K562 (cell line): Measurements from ENCODE around the gene BMP8B. TPM values are rescaled to one million over a fixed set of nuclear protein-coding genes. Genes with fewer than 3 reads are reported as not detected.

Experiments
- ATF7 ChIP-seq: fragments of 450-650 bp; IDR thresholded peaks from 2 replicates; pipeline ENCODE4 v1.7.1; 2014; ENCODE audit warnings: mild to moderate bottlenecking, moderate library complexity
- CREM ChIP-seq: IDR thresholded peaks from 2 replicates; pipeline ENCODE4 v1.6.1; 2014; ENCODE audit warnings: antibody characterized with exemption, low read depth
- DMBX1 ChIP-seq: fragments of 250-450 bp; sonication (Bioruptor Pico); IDR thresholded peaks from 2 replicates; pipeline ENCODE4 v1.8.0; 2022; ENCODE audit warnings: inconsistent platforms, mild to moderate bottlenecking, moderate library complexity, borderline replicate concordance
- FOXJ2 ChIP-seq: fragments of 200-800 bp; sonication (Bioruptor generic); IDR thresholded peaks from 2 replicates; pipeline ENCODE4 v1.6.1; 2016; ENCODE audit warnings: missing genetic modification characterization, missing compliant biosample characterization
- KDM1A ChIP-seq, 2 experiments: fragments of 450-650 bp; IDR thresholded peaks; 2 replicates each; pipeline ENCODE4 v1.6.1; 2016; ENCODE audit warnings: mild to moderate bottlenecking in 2 of 2
- KLF16 ChIP-seq: IDR thresholded peaks from 2 replicates; pipeline ENCODE4 v1.6.1; 2016; ENCODE audit warnings: antibody characterized with exemption
- LARP7 ChIP-seq: fragments of 450-650 bp; IDR thresholded peaks from 2 replicates; pipeline ENCODE4 v1.6.1; 2016
- MAZ ChIP-seq, 2 experiments: fragments of 450-650 bp in 1 of 2; sonication (generic) in 1 of 2; formaldehyde crosslinking; IDR thresholded peaks in 1 of 2; conservative IDR thresholded peaks in 1 of 2; 2 replicates each; pipeline versions ENCODE4 v1.4.0 to v1.5.0; 2020; ENCODE audit warnings: mild to moderate bottlenecking in 1 of 2, missing genetic modification reagents in 1 of 2
- NR2C2 ChIP-seq, 2 experiments: fragments of 200-800 bp in 1 of 2; sonication (Bioruptor generic) in 1 of 2; sonication (generic) in 1 of 2; formaldehyde crosslinking in 1 of 2; IDR thresholded peaks; 2 replicates each; pipeline versions ENCODE4 v1.6.1 to v1.8.0; 2016 to 2022; ENCODE audit warnings: mild to moderate bottlenecking in 1 of 2, missing compliant biosample characterization in 1 of 2, missing genetic modification characterization in 1 of 2, missing genetic modification reagents in 1 of 2
- NR2F6 ChIP-seq: fragments of 450-650 bp; formaldehyde crosslinking; IDR thresholded peaks from 2 replicates; pipeline ENCODE4 v1.4.0; 2020; ENCODE audit warnings: mild to moderate bottlenecking
- SAFB ChIP-seq: fragments of 200-400 bp; formaldehyde crosslinking; IDR thresholded peaks from 2 replicates; pipeline ENCODE4 v1.6.1; 2017; ENCODE audit warnings: low read depth, low read length, borderline replicate concordance
- SMC3 ChIP-seq: conservative IDR thresholded peaks from 2 replicates; pipeline ENCODE4 v1.6.1; 2011; ENCODE audit warnings: low read depth, low read length, improper control_type of control experiment; ENCODE audit not compliant: insufficient read depth
- ZNF165 ChIP-seq: fragments of 250-450 bp; sonication (Bioruptor Pico); IDR thresholded peaks from 2 replicates; pipeline ENCODE4 v1.4.0; 2020; ENCODE audit warnings: borderline replicate concordance
- polyA plus RNA-seq, 8 experiments: library from polyadenylated mRNA; depleted of rRNA in 4 of 8; stranded (reverse) in 5 of 8; unstranded in 3 of 8; fragments of >200 nt; fragmentation: Nextera tagmentation in 2 of 8; fragmentation: Illumina TruSeq in 1 of 8; extraction: Ambion mirVana in 2 of 8; extraction: Trizol in 1 of 8; gene quantifications; 2 replicates each; pipeline versions ENCODE4 v1.2.1 to v1.2.3, GENCODE V29; 2011 to 2014; ENCODE audit warnings: inconsistent platforms in 1 of 8, missing spikeins in 1 of 8
- total RNA-seq, 7 experiments: library from RNA; depleted of rRNA in 6 of 7; stranded (reverse); fragments of >200 nt in 6 of 7; fragmentation: Illumina TruSeq in 2 of 7; extraction: Trizol in 2 of 7; gene quantifications; 2 replicates each; pipeline versions ENCODE4 v1.2.1 to v1.2.3, GENCODE V29; 2011 to 2021; ENCODE audit warnings: low replicate concordance in 1 of 7
- TF ChIP-seq, protein P1 (sequence below), 3 experiments: fragments of 200-800 bp in 1 of 3; sonication (Bioruptor generic) in 1 of 3; sonication (generic) in 1 of 3; formaldehyde crosslinking in 1 of 3; IDR thresholded peaks; 2 replicates each; pipeline versions ENCODE4 v1.6.1 to v1.8.0; 2016 to 2022; ENCODE audit warnings: mild to moderate bottlenecking in 2 of 3, missing compliant biosample characterization in 2 of 3, missing genetic modification characterization in 2 of 3, missing genetic modification reagents in 1 of 3
- TF ChIP-seq, protein P2 (sequence below), 2 experiments: fragments of 450-650 bp in 1 of 2; sonication (generic) in 1 of 2; formaldehyde crosslinking in 1 of 2; IDR thresholded peaks in 1 of 2; conservative IDR thresholded peaks in 1 of 2; 2 replicates each; pipeline versions ENCODE4 v1.6.1 to v1.8.1; 2016 to 2023; ENCODE audit warnings: mild to moderate bottlenecking in 2 of 2, moderate library complexity in 2 of 2, inconsistent platforms in 1 of 2, missing genetic modification reagents in 1 of 2
- TF ChIP-seq, protein P3 (sequence below), 3 experiments: IDR thresholded peaks in 2 of 3; conservative IDR thresholded peaks in 1 of 3; 2 replicates each; pipeline ENCODE4 v1.5.1; 2011 to 2012; ENCODE audit warnings: low read length in 3 of 3, mild to moderate bottlenecking in 3 of 3, control low read depth in 2 of 3, improper control_type of control experiment in 1 of 3, inconsistent platforms in 1 of 3, low read depth in 1 of 3, mixed read lengths in 1 of 3, moderate library complexity in 1 of 3; ENCODE audit not compliant: insufficient read depth in 2 of 3
- TF ChIP-seq, protein P4 (sequence below): IDR thresholded peaks from 2 replicates; pipeline ENCODE4 v1.6.1; 2014; ENCODE audit warnings: antibody characterized with exemption
- TF ChIP-seq, protein P5 (sequence below): fragments of 450-650 bp; formaldehyde crosslinking; conservative IDR thresholded peaks from 2 replicates; pipeline ENCODE4 v1.4.0; 2022; ENCODE audit warnings: mild to moderate bottlenecking, missing genetic modification characterization

BMP8B gene
- total and polyA plus RNA-seq, 9 of the 15 experiments (the other 6 are each of a cell fraction or from before 2014, with no cell fraction given), result 0.03 to 0.33 (median 0.14) TPM

DNA sequence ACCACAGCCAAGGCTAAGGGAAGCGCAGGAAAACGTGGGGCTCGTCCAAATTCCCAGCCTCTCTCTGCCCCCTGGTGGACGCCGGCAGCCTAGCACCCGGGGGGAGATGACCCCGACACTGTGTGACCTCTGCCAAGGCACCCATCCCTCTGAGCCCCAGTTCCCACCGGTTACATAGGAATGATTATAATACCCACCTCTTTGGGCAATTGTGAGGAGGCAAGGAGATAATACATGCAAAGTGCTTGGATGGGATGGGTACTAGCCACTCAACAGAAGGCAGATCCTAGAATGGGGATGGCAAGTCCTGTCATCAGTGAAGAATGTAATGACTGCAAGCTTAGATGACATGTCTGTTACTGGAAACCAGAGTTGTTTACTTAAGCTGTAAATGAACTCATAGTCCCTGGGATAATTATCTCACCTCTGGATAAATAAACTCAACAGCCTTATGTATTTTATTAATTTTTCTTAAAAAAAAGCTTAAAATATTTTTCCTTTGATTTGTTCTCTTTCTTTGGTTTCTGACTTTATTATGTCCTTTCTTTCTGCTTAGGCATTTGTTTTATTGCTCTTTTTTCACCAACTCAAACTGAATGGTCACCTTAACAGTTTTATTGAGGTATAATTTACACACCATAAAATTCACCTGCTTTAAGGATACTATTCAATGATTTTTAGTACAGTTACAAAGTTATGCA is 11.3 kb upstream of the BMP8B start (continued):
- TF ChIP-seq, protein P1, sequence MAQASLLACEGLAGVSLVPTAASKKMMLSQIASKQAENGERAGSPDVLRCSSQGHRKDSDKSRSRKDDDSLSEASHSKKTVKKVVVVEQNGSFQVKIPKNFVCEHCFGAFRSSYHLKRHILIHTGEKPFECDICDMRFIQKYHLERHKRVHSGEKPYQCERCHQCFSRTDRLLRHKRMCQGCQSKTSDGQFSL (CRISPR knock-in tag; IDR thresholded peaks at IDR 0.05), result peak; percentile 12; the same call in 1 of the 2 replicates
- TF ChIP-seq, protein P1 (tag; IDR thresholded peaks at IDR 0.05), result no peak
- no peak for TF ChIP-seq KLF16
- TF ChIP-seq SAFB, result no peak
- peak; percentile 89 for TF ChIP-seq SMC3
- no peak for TF ChIP-seq KDM1A (IDR thresholded peaks at IDR 0.05)
- 0 out of 2 replicates have a peak, but pooled peaks have one; percentile 47 for TF ChIP-seq NR2F6 (CRISPR knock-in tag)
- TF ChIP-seq ZNF165 (CRISPR knock-in tag), result no peak
- TF ChIP-seq, protein P2, sequence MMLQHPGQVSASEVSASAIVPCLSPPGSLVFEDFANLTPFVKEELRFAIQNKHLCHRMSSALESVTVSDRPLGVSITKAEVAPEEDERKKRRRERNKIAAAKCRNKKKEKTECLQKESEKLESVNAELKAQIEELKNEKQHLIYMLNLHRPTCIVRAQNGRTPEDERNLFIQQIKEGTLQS (IDR thresholded peaks at IDR 0.05), result peak; percentile 77; the same call in 1 of the 2 replicates
- TF ChIP-seq, protein P2 (CRISPR knock-in tag; conservative IDR thresholded peaks at IDR 0.05), result 0 out of 2 replicates have a peak, but pooled peaks have one; percentile 3
- 0 out of 2 replicates have a peak, but pooled peaks have one; percentile 46 for TF ChIP-seq CREM
- TF ChIP-seq, protein P3, sequence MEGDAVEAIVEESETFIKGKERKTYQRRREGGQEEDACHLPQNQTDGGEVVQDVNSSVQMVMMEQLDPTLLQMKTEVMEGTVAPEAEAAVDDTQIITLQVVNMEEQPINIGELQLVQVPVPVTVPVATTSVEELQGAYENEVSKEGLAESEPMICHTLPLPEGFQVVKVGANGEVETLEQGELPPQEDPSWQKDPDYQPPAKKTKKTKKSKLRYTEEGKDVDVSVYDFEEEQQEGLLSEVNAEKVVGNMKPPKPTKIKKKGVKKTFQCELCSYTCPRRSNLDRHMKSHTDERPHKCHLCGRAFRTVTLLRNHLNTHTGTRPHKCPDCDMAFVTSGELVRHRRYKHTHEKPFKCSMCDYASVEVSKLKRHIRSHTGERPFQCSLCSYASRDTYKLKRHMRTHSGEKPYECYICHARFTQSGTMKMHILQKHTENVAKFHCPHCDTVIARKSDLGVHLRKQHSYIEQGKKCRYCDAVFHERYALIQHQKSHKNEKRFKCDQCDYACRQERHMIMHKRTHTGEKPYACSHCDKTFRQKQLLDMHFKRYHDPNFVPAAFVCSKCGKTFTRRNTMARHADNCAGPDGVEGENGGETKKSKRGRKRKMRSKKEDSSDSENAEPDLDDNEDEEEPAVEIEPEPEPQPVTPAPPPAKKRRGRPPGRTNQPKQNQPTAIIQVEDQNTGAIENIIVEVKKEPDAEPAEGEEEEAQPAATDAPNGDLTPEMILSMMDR (IDR thresholded peaks at IDR 0.05 in 2 of 3, conservative IDR thresholded peaks at IDR 0.05 in 1 of 3; ENCODE audit: insufficient read depth in 2 of 3, low read depth in 1 of 3, low read length in 3 of 3), result peak; percentile 87 to 93 (median 92)
- 0 out of 2 replicates have a peak, but pooled peaks have one; percentile 17 for TF ChIP-seq ATF7
- TF ChIP-seq, protein P4, sequence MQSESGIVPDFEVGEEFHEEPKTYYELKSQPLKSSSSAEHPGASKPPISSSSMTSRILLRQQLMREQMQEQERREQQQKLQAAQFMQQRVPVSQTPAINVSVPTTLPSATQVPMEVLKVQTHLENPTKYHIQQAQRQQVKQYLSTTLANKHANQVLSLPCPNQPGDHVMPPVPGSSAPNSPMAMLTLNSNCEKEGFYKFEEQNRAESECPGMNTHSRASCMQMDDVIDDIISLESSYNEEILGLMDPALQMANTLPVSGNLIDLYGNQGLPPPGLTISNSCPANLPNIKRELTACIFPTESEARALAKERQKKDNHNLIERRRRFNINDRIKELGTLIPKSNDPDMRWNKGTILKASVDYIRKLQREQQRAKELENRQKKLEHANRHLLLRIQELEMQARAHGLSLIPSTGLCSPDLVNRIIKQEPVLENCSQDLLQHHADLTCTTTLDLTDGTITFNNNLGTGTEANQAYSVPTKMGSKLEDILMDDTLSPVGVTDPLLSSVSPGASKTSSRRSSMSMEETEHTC, result no peak
- no peak for TF ChIP-seq LARP7
- no peak for TF ChIP-seq DMBX1 (CRISPR knock-in tag)
- TF ChIP-seq MAZ (CRISPR knock-in tag; conservative IDR thresholded peaks at IDR 0.05 in 1 of 2, IDR thresholded peaks at IDR 0.05 in 1 of 2), result peak in 1 of 2 experiments; percentile 57; a peak in 1 of 4 replicates
- TF ChIP-seq FOXJ2, result no peak
- TF ChIP-seq, protein P5, sequence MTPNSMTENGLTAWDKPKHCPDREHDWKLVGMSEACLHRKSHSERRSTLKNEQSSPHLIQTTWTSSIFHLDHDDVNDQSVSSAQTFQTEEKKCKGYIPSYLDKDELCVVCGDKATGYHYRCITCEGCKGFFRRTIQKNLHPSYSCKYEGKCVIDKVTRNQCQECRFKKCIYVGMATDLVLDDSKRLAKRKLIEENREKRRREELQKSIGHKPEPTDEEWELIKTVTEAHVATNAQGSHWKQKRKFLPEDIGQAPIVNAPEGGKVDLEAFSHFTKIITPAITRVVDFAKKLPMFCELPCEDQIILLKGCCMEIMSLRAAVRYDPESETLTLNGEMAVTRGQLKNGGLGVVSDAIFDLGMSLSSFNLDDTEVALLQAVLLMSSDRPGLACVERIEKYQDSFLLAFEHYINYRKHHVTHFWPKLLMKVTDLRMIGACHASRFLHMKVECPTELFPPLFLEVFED, result 0 out of 2 replicates have a peak, but pooled peaks have one; percentile 34
- peak; percentile 90 for TF ChIP-seq NR2C2 (CRISPR knock-in tag; IDR thresholded peaks at IDR 0.05)
- peak; percentile 89 for TF ChIP-seq NR2C2 (tag; IDR thresholded peaks at IDR 0.05)
